Astrocyte (in vitro differentiated cells and primary cell): ENCODE results near the gene RHBG.
A peak's percentile ranks its signal among the peaks of the same experiment; 100 is the strongest.

Source experiments
- EZH2 ChIP-seq: IDR thresholded peaks from 2 replicates; pipeline ENCODE4 v1.6.1; 2012; ENCODE audit warnings: mild to moderate bottlenecking, low read length, inconsistent platforms; ENCODE audit not compliant: insufficient read depth
- TF ChIP-seq, protein P1 (sequence below): IDR thresholded peaks from 2 replicates; pipeline ENCODE4 v1.5.1; 2011; ENCODE audit warnings: low read depth, mild to moderate bottlenecking, inconsistent platforms, low read length, moderate library complexity; ENCODE audit not compliant: insufficient read depth

DNA sequence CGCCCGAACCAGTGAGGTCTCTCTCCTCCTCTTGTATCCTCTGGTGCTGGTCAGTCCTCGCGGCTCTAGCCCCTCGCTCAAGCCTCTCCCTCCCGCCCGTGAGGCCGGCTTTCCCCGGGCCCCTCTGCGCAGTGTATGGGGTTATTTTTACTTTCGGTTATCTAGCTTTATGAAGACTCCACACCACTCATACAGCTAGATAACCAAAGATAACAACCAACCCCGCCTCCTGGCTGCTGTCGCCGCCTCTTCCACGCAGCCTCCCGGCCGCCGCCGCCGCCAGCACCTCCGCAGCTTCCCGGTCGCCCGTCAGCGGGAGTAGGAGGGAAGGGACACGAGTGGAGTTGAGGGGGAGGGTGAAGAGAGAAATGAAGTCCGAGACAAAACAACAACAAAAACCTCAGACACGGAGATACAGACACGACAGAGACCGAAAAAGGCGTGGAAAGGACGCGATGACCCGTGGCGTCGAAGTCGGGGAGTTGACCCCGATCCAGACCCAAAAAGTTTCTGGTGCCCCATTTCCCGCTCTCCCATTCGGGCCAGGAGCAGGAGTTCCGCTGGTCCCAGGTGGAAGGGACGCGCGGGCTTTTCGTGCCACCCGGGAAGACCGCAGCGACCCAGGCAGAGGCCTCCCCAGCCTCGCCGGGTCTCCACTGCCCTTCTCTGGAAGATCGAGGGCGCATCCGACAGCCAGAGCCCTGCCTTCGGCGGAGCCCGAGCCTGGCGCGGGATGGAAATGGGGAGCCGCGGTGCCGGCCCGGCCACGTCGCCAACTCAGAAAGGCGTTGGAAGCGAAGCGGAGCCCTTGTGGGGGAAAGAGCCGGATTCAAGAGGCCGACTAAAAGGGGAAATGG lies 51.4 kb downstream of the RHBG start:
- TF ChIP-seq, protein P1, sequence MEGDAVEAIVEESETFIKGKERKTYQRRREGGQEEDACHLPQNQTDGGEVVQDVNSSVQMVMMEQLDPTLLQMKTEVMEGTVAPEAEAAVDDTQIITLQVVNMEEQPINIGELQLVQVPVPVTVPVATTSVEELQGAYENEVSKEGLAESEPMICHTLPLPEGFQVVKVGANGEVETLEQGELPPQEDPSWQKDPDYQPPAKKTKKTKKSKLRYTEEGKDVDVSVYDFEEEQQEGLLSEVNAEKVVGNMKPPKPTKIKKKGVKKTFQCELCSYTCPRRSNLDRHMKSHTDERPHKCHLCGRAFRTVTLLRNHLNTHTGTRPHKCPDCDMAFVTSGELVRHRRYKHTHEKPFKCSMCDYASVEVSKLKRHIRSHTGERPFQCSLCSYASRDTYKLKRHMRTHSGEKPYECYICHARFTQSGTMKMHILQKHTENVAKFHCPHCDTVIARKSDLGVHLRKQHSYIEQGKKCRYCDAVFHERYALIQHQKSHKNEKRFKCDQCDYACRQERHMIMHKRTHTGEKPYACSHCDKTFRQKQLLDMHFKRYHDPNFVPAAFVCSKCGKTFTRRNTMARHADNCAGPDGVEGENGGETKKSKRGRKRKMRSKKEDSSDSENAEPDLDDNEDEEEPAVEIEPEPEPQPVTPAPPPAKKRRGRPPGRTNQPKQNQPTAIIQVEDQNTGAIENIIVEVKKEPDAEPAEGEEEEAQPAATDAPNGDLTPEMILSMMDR, result no peak
- peak; percentile 100 for TF ChIP-seq EZH2
